Prostate gland (tissue), 2 donors: Measurements from ENCODE around the gene GK.

ENCODE experiments used
- POLR2A ChIP-seq: fragments of 450-650 bp; IDR thresholded peaks from one replicate; pipeline ENCODE4 v1.6.1; 2016; ENCODE audit warnings: antibody characterized with exemption, mild to moderate bottlenecking
- POLR2AphosphoS5 ChIP-seq: sonication (generic); formaldehyde crosslinking; IDR thresholded peaks from one replicate; pipeline ENCODE4 v1.6.1; 2017; ENCODE audit warnings: antibody characterized with exemption
- TF ChIP-seq, protein P1 (sequence below), 4 experiments: fragments of 200-600 bp in 2 of 4; fragments of 450-650 bp in 2 of 4; sonication (generic) in 2 of 4; IDR thresholded peaks; 1 replicate in 3 of 4; 2 replicates in 1 of 4; pipeline ENCODE4 v1.5.1; 2016 to 2019; ENCODE audit warnings: antibody characterized with exemption in 4 of 4, mild to moderate bottlenecking in 2 of 4, moderate library complexity in 2 of 4

DNA sequence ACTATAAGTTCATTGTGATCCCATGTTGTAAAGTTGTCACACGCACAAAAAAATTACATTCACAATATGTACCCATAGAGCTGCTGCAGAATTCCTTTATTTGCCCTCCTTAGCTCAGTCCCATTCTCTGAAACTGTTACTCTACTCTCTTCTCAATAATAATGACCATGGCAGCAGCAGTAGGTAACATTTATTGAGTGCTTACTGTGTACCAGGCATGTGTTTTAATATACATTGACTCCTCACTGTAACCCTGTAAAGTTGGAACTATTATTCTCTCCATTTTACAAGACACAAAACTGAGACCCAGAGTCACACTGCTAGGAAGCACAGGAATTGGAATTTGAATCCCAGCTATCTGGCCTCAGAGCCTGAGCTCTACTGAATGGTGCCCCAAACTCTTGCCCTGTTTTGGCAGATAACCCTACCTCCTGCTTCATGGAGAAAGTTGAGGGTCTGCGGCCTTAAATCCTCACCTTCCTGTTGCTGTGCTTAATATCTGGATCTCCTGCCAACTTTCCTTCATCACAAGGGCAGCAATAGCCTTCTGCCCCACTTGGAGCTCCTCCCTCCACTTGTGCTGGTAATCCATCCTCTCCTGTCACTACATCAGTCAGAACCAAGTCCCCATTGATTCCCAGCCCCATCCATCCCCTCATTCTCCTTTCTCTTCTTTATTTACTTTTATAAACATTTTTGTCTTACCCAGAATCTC is 20.8 kb downstream of the GK start:
- TF ChIP-seq, protein P1, sequence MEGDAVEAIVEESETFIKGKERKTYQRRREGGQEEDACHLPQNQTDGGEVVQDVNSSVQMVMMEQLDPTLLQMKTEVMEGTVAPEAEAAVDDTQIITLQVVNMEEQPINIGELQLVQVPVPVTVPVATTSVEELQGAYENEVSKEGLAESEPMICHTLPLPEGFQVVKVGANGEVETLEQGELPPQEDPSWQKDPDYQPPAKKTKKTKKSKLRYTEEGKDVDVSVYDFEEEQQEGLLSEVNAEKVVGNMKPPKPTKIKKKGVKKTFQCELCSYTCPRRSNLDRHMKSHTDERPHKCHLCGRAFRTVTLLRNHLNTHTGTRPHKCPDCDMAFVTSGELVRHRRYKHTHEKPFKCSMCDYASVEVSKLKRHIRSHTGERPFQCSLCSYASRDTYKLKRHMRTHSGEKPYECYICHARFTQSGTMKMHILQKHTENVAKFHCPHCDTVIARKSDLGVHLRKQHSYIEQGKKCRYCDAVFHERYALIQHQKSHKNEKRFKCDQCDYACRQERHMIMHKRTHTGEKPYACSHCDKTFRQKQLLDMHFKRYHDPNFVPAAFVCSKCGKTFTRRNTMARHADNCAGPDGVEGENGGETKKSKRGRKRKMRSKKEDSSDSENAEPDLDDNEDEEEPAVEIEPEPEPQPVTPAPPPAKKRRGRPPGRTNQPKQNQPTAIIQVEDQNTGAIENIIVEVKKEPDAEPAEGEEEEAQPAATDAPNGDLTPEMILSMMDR (IDR thresholded peaks at IDR 0.05): no peak
- TF ChIP-seq POLR2A (no peak), POLR2AphosphoS5 (no peak)
